Measurements from ENCODE around the gene PCDHA11. TPM values are rescaled to one million over a fixed set of nuclear protein-coding genes. Genes with fewer than 3 reads are reported as not detected.
"Not testable (repeated sequence)": the region's sequence is repeated elsewhere in the genome, so short reads cannot be mapped to it uniquely, and the experiment has no call there.

Gene PCDHA11
- total RNA-seq, 2 experiments from 2014 or later: not detected

- CTCF ChIA-PET (ENCODE audit: unreplicated experiment): no interaction called here
- DNase-seq (ENCODE audit: low spot score): no peak
- no TSS peak for BruUV-seq (replicated peaks)
- intact Hi-C loops (cut with micrococcal nuclease; ENCODE audit: unreplicated experiment): no loop called here
- no peaks in the 10 kb centered on the region for H3K79me2 ChIP-seq (ENCODE audit: insufficient read depth, low read depth, low read length)
- H3K4me3 ChIP-seq (ENCODE audit: low read depth, low read length, poor library complexity, severe bottlenecking): no peak within 1 kb of the TSS
- no peaks in the 10 kb centered on the region for H3K9me3 ChIP-seq (ENCODE audit: low read length)
- H3K9me2 ChIP-seq (ENCODE audit: insufficient read depth, low read length): no peaks in the 10 kb centered on the region
- POLR2A ChIA-PET: no interaction called here
- H3K36me3 ChIP-seq (ENCODE audit: insufficient read depth, low read length): no peaks in the 10 kb centered on the region
- no peak within 1 kb of the TSS for H2AFZ ChIP-seq (ENCODE audit: low read length)
- H3K27ac ChIP-seq (ENCODE audit: low read depth, low read length, poor library complexity, severe bottlenecking): no peak within 1 kb of the TSS
- TF ChIP-seq EZH2phosphoT487 (IDR thresholded peaks at IDR 0.05; ENCODE audit: borderline replicate concordance, low read depth, low read length): no peak
- TF ChIP-seq, protein P1, sequence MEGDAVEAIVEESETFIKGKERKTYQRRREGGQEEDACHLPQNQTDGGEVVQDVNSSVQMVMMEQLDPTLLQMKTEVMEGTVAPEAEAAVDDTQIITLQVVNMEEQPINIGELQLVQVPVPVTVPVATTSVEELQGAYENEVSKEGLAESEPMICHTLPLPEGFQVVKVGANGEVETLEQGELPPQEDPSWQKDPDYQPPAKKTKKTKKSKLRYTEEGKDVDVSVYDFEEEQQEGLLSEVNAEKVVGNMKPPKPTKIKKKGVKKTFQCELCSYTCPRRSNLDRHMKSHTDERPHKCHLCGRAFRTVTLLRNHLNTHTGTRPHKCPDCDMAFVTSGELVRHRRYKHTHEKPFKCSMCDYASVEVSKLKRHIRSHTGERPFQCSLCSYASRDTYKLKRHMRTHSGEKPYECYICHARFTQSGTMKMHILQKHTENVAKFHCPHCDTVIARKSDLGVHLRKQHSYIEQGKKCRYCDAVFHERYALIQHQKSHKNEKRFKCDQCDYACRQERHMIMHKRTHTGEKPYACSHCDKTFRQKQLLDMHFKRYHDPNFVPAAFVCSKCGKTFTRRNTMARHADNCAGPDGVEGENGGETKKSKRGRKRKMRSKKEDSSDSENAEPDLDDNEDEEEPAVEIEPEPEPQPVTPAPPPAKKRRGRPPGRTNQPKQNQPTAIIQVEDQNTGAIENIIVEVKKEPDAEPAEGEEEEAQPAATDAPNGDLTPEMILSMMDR (conservative IDR thresholded peaks at IDR 0.05; ENCODE audit: low read length): no peak
- no peak within 1 kb of the TSS for H3K4me2 ChIP-seq (ENCODE audit: low read length)
- H3K4me1 ChIP-seq (ENCODE audit: insufficient read depth, low read length, poor library complexity, severe bottlenecking): no peaks in the 10 kb centered on the region
- H4K20me1 ChIP-seq (ENCODE audit: insufficient read depth, low read length): no peaks in the 10 kb centered on the region
Measured at GRCh38 chr5:140827704-140828361, 40.9 kb upstream of the PCDHA11 start, which contains the start of gene PCDHA6. Gene PCDHA6 (plus strand): TSS chr5:140827960. CDS start chr5:140828092, 132 bp downstream.

DNA sequence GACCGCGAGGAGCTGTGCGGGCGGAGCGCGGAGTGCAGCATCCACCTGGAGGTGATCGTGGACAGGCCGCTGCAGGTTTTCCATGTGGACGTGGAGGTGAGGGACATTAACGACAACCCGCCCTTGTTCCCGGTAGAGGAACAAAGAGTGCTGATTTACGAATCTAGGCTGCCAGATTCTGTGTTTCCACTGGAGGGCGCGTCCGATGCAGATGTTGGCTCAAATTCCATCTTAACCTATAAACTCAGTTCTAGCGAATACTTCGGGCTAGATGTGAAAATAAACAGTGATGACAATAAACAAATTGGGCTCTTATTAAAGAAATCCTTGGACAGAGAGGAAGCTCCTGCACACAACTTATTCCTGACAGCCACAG is 40.4 kb upstream of the PCDHA11 start:
- POLR2A ChIA-PET: interaction anchor here (1.1 kb wide), 1 partner anchor 12 kb away, joined by 3 read pairs; no protein-coding TSS in a partner anchor
- no peaks in the 10 kb centered on the region for H3K79me2 ChIP-seq (ENCODE audit: insufficient read depth, low read depth, low read length)
- BruUV-seq (replicated peaks): no TSS peak
- H4K20me1 ChIP-seq (ENCODE audit: insufficient read depth, low read length): no peaks in the 10 kb centered on the region
- H3K36me3 ChIP-seq (ENCODE audit: insufficient read depth, low read length): no peaks in the 10 kb centered on the region
- H3K4me2 ChIP-seq (ENCODE audit: low read length): no peak overlapping the region
- H2AFZ ChIP-seq (ENCODE audit: low read length): no peak overlapping the region
- H3K4me1 ChIP-seq (ENCODE audit: insufficient read depth, low read length, poor library complexity, severe bottlenecking): no peaks in the 10 kb centered on the region
- H3K4me3 ChIP-seq (ENCODE audit: low read depth, low read length, poor library complexity, severe bottlenecking): no peak overlapping the region
- intact Hi-C loops (cut with micrococcal nuclease; ENCODE audit: unreplicated experiment): no loop called here
- TF ChIP-seq EZH2phosphoT487 (IDR thresholded peaks at IDR 0.05; ENCODE audit: borderline replicate concordance, low read depth, low read length): no peak
- TF ChIP-seq, protein P1 (conservative IDR thresholded peaks at IDR 0.05; ENCODE audit: low read length): 0 out of 2 replicates have a peak, but pooled peaks have one; percentile 16
- no peak overlapping the region for H3K27ac ChIP-seq (ENCODE audit: low read depth, low read length, poor library complexity, severe bottlenecking)
- no peak for DNase-seq (ENCODE audit: low spot score)
- H3K9me3 ChIP-seq (ENCODE audit: low read length): no peaks in the 10 kb centered on the region
- CTCF ChIA-PET (ENCODE audit: unreplicated experiment): no interaction called here
- no peaks in the 10 kb centered on the region for H3K9me2 ChIP-seq (ENCODE audit: insufficient read depth, low read length)

DNA sequence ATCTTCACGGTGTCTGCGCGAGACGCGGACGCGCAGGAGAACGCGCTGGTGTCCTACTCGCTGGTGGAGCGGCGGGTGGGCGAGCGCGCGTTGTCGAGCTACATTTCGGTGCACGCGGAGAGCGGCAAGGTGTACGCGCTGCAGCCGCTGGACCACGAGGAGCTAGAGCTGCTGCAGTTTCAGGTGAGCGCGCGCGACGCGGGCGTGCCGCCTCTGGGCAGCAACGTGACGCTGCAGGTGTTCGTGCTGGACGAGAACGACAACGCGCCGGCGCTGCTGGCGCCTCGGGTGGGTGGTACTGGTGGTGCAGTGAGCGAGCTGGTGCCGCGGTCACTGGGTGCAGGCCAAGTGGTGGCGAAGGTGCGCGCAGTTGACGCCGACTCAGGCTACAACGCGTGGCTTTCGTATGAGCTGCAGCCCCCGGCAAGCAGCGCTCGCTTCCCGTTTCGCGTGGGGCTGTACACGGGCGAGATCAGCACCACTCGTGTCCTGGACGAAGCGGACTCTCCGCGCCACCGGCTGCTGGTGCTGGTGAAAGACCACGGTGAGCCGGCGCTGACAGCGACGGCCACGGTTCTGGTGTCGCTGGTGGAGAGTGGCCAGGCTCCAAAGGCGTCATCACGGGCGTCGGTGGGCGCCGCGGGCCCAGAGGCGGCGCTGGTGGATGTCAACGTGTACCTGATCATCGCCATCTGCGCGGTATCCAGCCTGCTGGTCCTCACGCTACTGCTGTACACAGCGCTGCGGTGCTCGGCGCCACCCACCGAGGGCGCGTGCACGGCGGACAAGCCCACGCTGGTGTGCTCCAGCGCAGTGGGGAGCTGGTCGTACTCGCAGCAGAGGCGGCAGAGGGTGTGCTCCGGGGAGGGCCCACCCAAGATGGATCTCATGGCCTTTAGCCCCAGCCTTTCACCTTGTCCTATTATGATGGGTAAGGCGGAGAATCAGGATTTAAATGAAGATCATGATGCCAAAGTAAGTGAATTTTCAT is 39.0 kb upstream of the PCDHA11 start:
- H2AFZ ChIP-seq (ENCODE audit: low read length); H3K36me3 ChIP-seq (ENCODE audit: insufficient read depth, low read length); H3K4me2 ChIP-seq (ENCODE audit: low read length); H3K9me2 ChIP-seq (ENCODE audit: insufficient read depth, low read length); H3K9me3 ChIP-seq (ENCODE audit: low read length); H3K4me1 ChIP-seq (ENCODE audit: insufficient read depth, low read length, poor library complexity, severe bottlenecking); H4K20me1 ChIP-seq (ENCODE audit: insufficient read depth, low read length); H3K27ac ChIP-seq (ENCODE audit: low read depth, low read length, poor library complexity, severe bottlenecking); intact Hi-C loops (cut with micrococcal nuclease; ENCODE audit: unreplicated experiment); DNase-seq (ENCODE audit: low spot score); H3K4me3 ChIP-seq (ENCODE audit: low read depth, low read length, poor library complexity, severe bottlenecking); CTCF ChIA-PET (ENCODE audit: unreplicated experiment); H3K79me2 ChIP-seq (ENCODE audit: insufficient read depth, low read depth, low read length); BruUV-seq (replicated peaks): not testable (repeated sequence)
- POLR2A ChIA-PET: interaction anchor here (1.1 kb wide), 1 partner anchor 14 kb away, joined by 3 read pairs; no protein-coding TSS in a partner anchor

Data from OCI-LY7 (cell line).